ENCODE data around the gene JARID2.

The JARID2 gene

DNA sequence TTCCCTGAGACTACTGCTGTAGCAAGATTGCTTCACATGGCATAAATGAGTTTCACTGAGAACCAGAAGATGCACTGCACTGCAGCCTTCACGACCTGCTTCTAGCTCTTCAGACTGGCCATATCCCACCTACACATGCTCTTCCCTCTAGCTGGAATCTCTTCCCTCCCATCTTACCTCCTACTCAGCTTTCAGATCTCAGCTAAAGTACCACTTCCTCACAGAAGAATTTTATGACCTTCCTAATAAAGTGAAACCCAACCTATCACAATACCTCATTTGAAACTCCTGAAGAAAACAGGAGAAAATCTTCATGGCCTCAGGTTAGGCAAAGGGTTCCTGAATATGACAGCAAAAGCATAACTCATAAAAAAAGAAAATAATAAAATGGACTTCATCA lies 317.1 kb downstream of the JARID2 start:
- Histone ChIP-seq H3K27me3 (ENCODE audit: control insufficient read depth, insufficient read depth, low read length) (no peaks in the 10 kb centered on the region), H3K36me3 (ENCODE audit: control insufficient read depth, insufficient read depth, low read length) (no peaks in the 10 kb centered on the region), H3K27ac (ENCODE audit: low read depth, low read length) (no peak overlapping the region), H3K4me1 (ENCODE audit: control insufficient read depth, insufficient read depth, low read length) (no peaks in the 10 kb centered on the region), H3K9ac (ENCODE audit: low read length) (no peak overlapping the region), H3K4me3 (ENCODE audit: low read length) (no peak overlapping the region)

DNA sequence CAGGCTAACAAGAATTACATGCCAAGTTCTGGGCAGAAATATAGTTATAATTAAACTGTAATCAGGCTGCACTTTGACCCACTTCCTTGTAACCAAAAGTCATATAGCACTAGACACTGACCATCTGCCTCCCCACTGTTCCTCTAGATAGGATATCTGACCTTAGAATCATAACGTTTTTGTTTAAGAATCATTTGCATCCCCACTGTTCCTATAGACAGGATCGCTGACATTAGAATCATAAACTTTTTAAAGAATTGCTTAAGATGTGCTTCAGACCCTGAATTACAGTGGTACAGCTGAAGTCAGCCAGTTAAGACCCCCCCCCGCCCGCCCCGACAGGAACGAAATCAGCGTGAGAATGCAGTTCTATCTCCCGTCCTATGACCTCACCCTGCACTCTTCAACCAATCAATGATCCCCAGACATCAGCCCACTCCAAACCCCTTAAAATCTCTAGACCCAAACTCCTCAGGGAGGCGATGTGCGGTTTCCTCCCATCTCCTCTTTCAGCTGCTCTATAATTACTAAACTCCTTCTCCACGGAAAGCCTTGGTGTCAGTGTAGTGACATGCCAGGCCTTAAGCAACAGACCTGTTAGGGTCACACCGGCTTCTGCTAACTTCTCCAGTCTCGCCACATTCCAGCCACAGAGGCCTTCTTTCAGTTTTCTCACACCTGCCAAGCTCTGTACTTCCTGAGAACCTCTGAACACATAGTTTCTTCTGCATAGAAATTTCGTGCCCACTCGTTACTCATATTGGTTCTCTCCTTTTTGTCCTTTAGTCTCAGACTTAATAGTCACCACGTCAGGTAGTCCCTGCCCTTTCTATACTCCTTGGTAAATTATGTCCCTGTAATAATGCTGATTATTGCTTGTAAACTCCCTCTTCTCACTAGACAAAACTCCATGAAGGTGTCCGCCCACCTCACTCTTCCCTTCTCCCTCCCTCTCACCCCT lies 323.4 kb downstream of the JARID2 start:
- no peak overlapping the region for H3K27ac ChIP-seq (ENCODE audit: low read depth, low read length)
- no peak overlapping the region for H3K4me3 ChIP-seq (ENCODE audit: low read length)
- H3K4me1 ChIP-seq (ENCODE audit: control insufficient read depth, insufficient read depth, low read length): no peaks in the 10 kb centered on the region
- H3K27me3 ChIP-seq (ENCODE audit: control insufficient read depth, insufficient read depth, low read length): no peaks in the 10 kb centered on the region
- H3K36me3 ChIP-seq (ENCODE audit: control insufficient read depth, insufficient read depth, low read length): no peaks in the 10 kb centered on the region
- H3K9ac ChIP-seq (ENCODE audit: low read length): no peak overlapping the region

DNA sequence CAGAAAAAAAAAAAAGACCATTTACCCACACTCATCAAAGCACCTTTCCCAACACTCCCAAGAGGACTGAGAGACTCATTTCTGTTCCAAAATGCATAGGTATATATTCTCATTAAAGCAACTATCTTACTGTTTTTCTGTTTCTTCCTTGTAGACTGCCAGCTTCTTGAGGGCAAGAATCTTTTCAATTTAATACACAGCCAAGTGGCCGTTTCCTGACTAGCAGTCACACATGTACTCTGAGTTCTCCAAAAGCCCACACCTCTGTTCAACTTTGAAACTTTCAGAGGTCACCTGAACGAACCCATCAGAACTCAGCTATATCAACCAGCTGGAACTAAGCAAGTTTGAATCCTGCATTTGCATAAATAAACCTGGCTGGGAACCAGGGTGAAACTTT lies 324.3 kb downstream of the JARID2 start:
- Histone ChIP-seq H3K27me3 (ENCODE audit: control insufficient read depth, insufficient read depth, low read length) (no peaks in the 10 kb centered on the region), H3K9ac (ENCODE audit: low read length) (no peak overlapping the region), H3K4me3 (ENCODE audit: low read length) (no peak overlapping the region), H3K36me3 (ENCODE audit: control insufficient read depth, insufficient read depth, low read length) (no peaks in the 10 kb centered on the region), H3K4me1 (ENCODE audit: control insufficient read depth, insufficient read depth, low read length) (no peaks in the 10 kb centered on the region), H3K27ac (ENCODE audit: low read depth, low read length) (no peak overlapping the region)
